ENCODE measurements around the gene SLC30A10.
"Not testable (repeated sequence)": the region's sequence is repeated elsewhere in the genome, so short reads cannot be mapped to it uniquely, and the experiment has no call there.

Gene SLC30A10

GRCh38 chr1:219927956-219928790, at the start of gene SLC30A10:
Gene SLC30A10 (minus strand): TSS chr1:219928557. CDS start chr1:219928440, 117 bp downstream.
- no peak for DNase-seq

DNA sequence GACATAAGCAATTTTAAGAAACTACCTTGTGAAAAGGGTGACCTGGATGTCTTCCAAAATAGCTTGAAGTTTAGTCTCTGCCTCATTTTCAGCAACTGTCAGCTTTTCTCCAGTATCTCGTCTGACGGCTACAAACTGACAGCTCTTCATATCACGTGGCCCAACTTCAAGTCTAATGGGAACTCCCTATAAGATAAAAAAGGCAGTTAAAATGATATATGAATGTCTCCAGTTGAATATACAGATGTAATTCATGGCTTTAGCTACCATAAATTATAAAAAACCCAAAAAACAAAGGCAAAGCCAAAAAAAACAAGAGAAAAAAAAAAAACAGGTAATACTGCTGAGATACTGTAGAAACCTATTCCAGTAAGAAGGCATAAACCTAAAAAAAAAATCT, 44.9 kb upstream of the SLC30A10 start:
- DNase-seq, result no peak

- DNase-seq, result no peak
These were observed 39.0 kb upstream of the SLC30A10 start for GRCh38 chr1:219967361-219967760.

DNA sequence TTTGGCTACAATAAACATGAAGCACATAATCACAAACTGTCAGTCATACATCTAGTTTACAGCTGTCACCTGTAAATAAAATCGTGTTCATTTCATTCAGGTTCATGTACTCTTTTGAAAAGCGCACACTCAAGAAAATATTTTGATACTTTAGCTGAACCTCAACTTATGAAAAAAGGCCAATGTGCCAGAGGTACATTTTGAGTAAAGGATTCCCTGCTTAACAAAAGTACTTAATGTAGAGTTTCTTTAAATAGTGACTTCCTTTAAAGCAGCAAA, 37.7 kb upstream of the SLC30A10 start:
- DNase-seq, result no peak

DNA sequence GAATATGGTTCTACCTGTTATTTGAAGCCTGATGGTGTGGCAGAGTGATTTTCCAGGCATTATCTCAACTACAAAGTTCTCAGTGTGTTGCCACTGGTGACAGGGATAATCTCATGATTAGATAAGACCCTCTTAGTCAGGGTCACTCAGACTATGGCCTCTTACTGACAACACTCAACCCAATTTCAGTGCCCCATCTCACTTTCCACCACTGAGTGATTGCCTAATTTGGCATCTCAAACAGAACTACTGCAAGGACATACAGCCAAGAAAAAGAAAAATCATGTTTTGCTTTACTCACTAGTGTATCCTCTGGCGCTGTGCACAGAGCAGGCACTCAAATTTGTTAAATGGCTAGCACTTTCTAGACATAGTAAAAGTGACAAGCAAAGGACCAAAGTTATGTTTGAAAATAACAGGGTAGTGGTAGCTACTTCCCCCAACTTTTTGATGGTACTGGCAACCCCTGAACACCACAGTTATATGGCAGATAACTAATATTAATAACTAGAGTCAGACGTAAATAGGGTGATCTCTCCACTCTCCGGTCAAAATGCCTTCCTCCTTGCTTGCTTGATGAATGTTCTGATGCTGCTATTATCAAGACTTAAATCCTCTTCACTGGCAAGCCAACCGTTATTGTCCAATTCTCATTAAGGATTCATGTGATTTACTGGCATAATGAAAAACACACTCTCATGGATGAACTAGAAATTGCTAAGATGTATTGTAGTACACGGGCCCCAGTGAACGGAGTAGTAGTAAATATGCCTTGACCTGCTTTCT, 37.1 kb upstream of the SLC30A10 start:
- DNase-seq, result no peak

DNA sequence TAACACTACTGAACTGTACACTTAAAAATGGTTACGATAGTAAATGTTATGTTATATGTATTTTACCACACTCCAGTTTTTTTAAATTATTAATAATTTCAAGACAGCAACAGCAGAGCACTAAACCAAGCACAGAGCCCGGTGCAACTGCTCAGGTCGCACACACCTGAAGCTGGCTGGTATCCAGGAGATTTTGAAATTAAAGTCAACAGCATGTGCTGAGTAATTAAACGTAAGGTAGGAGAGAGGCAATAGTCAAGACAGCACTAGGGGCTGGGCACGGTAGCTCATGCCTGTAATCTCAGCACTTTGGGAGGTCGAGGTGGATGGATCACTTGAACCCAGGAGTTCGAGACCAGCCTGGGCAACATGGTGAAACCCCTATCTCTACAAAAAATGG, 35.1 kb upstream of the SLC30A10 start:
- DNase-seq, result no peak

DNA sequence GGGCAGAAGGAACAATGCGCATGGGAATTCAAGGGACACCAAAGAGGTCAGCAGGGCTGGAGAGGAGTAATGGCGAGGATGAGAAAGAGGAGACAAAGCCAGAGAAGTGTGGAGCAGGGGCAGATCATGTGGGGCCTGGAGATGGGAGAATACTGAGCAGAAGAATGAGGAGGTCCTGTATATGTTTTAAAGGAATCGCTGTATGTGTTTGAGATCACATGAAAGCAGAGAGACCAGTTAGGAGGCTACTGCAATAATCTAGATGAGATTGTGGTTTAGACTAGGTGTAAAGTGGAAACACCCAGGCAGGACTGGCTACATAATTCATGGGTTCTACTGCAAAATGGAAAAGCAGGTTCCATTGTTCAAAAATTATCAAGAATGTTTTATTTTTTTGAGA, 33.3 kb upstream of the SLC30A10 start:
- no peak for DNase-seq

GRCh38 chr1:219959540-219960203, 31.3 kb upstream of the SLC30A10 start:
- no peak for DNase-seq

DNA sequence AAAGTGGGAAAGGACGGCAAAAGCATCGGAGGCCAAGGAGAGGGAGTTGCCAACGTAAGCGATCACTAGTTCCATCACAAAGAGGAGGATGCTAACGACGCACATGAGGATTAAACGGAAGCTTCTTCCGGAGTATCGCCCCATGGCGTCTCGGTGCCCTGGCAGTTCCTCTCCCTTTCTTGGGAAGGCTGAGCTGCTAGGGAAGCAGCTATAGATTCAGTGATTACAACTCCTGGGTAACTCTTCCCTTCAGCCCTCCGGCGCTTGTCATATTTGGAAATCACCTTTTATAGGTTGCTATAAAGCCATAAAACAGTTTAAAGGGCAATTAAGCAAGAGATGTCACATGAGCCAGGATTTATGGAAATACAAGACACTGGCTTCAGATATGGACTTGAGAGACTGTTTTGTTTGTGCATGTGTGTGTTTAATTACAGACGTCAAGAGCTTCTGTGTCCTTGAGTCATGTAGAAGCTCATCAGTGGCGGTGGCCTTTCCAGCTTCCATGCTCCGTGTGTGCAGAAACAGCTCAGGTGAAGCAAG, 30.6 kb upstream of the SLC30A10 start:
- DNase-seq, result peak; percentile 14

DNA sequence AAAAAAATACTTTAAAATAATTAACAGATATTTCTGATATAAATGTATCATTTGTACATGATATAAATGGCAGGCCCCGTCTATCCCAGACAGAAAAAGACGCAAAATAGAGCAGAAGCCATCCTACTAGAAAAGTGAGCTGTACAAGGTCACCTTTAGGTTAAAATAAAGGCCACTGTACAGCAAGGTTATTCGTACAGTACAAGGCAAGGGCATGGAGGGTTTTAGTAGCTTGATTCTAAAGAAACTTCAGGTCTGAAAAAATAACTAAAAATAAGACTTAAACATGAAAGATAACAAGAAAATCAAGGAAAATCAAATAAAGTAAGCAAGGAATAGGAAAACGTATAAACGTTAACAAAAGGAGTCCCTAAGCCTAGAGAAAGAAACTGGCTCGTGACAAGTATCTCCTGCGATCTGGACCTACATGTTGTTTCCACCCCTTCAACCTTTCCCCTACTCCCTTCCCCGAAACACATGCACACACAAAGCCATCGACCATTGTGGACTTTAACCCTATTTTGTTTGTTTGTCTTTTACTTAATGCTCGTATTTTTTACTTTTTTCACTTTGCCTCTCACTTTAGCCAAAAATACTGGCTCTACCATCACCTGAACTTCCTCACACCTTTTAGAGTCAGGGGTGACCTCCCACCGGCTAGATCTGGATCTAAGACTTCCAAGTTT, 26.5 kb upstream of the SLC30A10 start:
- no peak for DNase-seq

- DNase-seq, result no peak
These were observed 25.7 kb upstream of the SLC30A10 start for GRCh38 chr1:219954052-219954451.

GRCh38 chr1:219952361-219952760, 24.0 kb upstream of the SLC30A10 start:
- no peak for DNase-seq

GRCh38 chr1:219949227-219949626, 20.9 kb upstream of the SLC30A10 start:
- not testable (repeated sequence) for DNase-seq

- not testable (repeated sequence) for DNase-seq
These were observed 20.4 kb upstream of the SLC30A10 start for GRCh38 chr1:219948766-219949165.

DNA sequence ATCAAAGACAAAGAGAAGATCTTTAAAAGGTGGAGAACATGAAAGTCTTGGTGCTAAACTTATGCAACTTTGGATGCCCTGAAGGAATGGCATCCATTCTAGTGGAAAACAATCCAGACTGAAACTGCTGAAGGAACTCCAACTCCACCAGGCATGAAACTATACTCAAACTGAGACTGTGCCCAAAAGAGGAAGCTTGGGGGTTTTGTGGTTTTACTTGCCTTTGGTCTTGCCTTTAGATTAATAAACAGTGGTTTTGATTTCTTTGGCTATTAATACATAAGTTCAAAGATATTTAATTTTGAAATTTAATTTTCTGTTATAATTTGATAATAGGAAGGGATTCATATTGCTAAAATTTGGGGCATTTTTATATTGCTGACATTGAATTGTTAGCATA, 17.4 kb upstream of the SLC30A10 start:
- DNase-seq, result no peak

- no peak for DNase-seq
These were observed 13.1 kb upstream of the SLC30A10 start for GRCh38 chr1:219941179-219942118.

GRCh38 chr1:219940707-219941106, 12.3 kb upstream of the SLC30A10 start:
- DNase-seq, result no peak

DNA sequence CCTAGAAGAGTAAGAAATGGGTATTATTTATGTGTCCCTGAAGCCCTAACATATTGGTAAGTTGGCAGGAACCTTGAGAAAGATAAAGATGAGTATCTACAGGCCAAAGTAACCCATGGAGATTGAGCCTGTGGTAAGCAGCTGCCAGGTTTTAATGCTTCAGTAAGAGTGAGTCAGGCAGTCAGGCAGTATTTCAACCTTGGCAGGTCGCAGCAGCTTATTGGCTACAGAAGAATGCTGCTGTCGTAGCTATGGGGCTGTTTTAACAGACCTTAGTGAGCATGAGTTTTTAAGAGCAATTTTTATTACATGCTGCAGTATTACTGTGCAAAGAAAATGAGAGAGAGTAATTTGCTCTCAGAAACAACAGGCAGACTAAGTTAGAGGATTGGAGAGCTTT, 10.3 kb upstream of the SLC30A10 start:
- no peak for DNase-seq

- not testable (repeated sequence) for DNase-seq
These were observed 5.4 kb upstream of the SLC30A10 start for GRCh38 chr1:219933763-219934162.

DNA sequence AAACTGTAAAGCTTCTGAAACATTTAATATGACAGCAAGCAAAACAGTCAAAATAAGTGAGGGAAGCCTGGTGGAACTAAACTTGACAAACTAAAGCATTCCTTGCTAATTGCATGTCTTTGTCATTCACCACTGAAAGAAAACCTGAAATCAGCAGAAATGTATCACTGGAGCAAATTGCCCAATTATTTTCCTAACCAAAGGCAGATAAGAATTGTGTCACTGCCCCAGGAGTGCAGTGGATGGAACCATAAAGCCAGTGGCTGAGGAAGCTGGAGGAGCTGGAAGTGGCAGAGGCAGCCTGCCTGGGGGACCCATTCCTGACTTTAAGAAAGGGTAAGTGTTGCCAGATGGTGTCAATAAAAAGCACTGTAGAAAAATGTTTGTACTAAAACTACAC, 2.7 kb upstream of the SLC30A10 start:
- no peak for DNase-seq

- DNase-seq, result no peak
These were observed 398 bp upstream of the SLC30A10 start for GRCh38 chr1:219928791-219929118.
